ENCODE measurements around the gene ZNF648.

Gene ZNF648

GRCh38 chr1:182069028-182069466 lies 7.5 kb upstream of the ZNF648 start:
- no peaks in the 10 kb centered on the region for H3K27me3 ChIP-seq (ENCODE audit: insufficient read depth, low read length, poor library complexity)
- H3K79me1 ChIP-seq (ENCODE audit: low read length), result no peaks in the 10 kb centered on the region

DNA sequence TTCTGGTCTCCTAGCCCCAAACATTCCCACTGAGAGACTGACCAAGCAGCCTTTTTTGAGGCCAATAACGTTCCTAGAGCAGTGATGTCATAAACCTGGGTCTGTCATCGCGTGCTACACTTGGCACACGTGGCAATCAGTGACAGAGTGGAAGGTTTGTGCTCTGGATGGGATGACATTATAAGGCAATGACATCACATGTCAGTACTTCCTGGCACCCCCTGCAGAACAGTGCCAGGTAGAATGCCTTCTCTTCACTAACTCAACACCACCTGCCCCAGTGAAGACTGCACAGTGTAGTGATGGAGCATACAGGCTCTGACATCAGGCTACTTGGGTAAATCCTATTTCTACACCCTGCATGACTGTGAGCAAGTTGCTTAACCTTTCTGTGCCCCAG lies 5.4 kb upstream of the ZNF648 start:
- no peak overlapping the region for H3K4me2 ChIP-seq (ENCODE audit: low read length)
- DNase-seq, result no peak
- H3K36me3 ChIP-seq (ENCODE audit: control insufficient read depth, insufficient read depth, low read length), result no peaks in the 10 kb centered on the region
- H2BK5ac ChIP-seq (ENCODE audit: low read length), result no peak overlapping the region
- H3K23ac ChIP-seq (ENCODE audit: low read length), result no peak overlapping the region
- H2AK5ac ChIP-seq (ENCODE audit: low read length), result no peak overlapping the region
- no peak overlapping the region for H4K8ac ChIP-seq (ENCODE audit: low read depth, low read length)
- no peak overlapping the region for H2BK15ac ChIP-seq (replicated peaks; ENCODE audit: low read depth)
- H3K79me1 ChIP-seq (ENCODE audit: low read length), result no peaks in the 10 kb centered on the region
- no peak overlapping the region for H3K4ac ChIP-seq (ENCODE audit: low read depth, low read length)
- no peaks in the 10 kb centered on the region for H3K79me2 ChIP-seq (ENCODE audit: control insufficient read depth, insufficient read depth, low read length)
- H3K27me3 ChIP-seq (ENCODE audit: insufficient read depth, low read length, poor library complexity), result no peaks in the 10 kb centered on the region
- no peak overlapping the region for H3K4me3 ChIP-seq (ENCODE audit: low read length)
- H3K18ac ChIP-seq (ENCODE audit: low read length), result no peak overlapping the region
- no peak overlapping the region for H3K56ac ChIP-seq (ENCODE audit: low read length)
- no peak overlapping the region for H4K5ac ChIP-seq (ENCODE audit: low read length)
- no peak overlapping the region for H2BK120ac ChIP-seq (ENCODE audit: low read depth, low read length)
- no CpG with 5 or more reads among the region's 4 CpGs for WGBS (ENCODE audit: extremely low coverage, insufficient coverage, low lambda C conversion rate)
- no peak overlapping the region for H3K27ac ChIP-seq (ENCODE audit: low read depth, low read length)
- no peak overlapping the region for H3K9ac ChIP-seq (ENCODE audit: low read length)
- no peaks in the 10 kb centered on the region for H3K4me1 ChIP-seq (ENCODE audit: control insufficient read depth, low read depth, low read length)

More at GRCh38 chr1:182069028-182069466, 7.5 kb upstream of the ZNF648 start:
- Histone ChIP-seq H2BK15ac (replicated peaks; ENCODE audit: low read depth) (no peak overlapping the region), H4K8ac (ENCODE audit: low read depth, low read length) (no peak overlapping the region), H2BK5ac (ENCODE audit: low read length) (no peak overlapping the region), H3K4ac (ENCODE audit: low read depth, low read length) (no peak overlapping the region), H3K79me2 (ENCODE audit: control insufficient read depth, insufficient read depth, low read length) (no peaks in the 10 kb centered on the region), H3K36me3 (ENCODE audit: control insufficient read depth, insufficient read depth, low read length) (no peaks in the 10 kb centered on the region), H2AK5ac (ENCODE audit: low read length) (no peak overlapping the region), H3K18ac (ENCODE audit: low read length) (no peak overlapping the region), H3K27ac (ENCODE audit: low read depth, low read length) (no peak overlapping the region), H3K4me3 (ENCODE audit: low read length) (no peak overlapping the region), H2BK120ac (ENCODE audit: low read depth, low read length) (no peak overlapping the region), H4K5ac (ENCODE audit: low read length) (no peak overlapping the region), H3K23ac (ENCODE audit: low read length) (no peak overlapping the region), H3K9ac (ENCODE audit: low read length) (no peak overlapping the region), H3K56ac (ENCODE audit: low read length) (no peak overlapping the region), H3K4me1 (ENCODE audit: control insufficient read depth, low read depth, low read length) (no peaks in the 10 kb centered on the region), H3K4me2 (ENCODE audit: low read length) (no peak overlapping the region)
- peak; percentile 88 for DNase-seq
- WGBS (ENCODE audit: extremely low coverage, insufficient coverage, low lambda C conversion rate), result no CpG with 5 or more reads among the region's 12 CpGs

GRCh38 chr1:182065126-182065845 lies 3.8 kb upstream of the ZNF648 start:
- no peaks in the 10 kb centered on the region for H3K79me2 ChIP-seq (ENCODE audit: control insufficient read depth, insufficient read depth, low read length)
- no peaks in the 10 kb centered on the region for H3K36me3 ChIP-seq (ENCODE audit: control insufficient read depth, insufficient read depth, low read length)
- H3K4me2 ChIP-seq (ENCODE audit: low read length), result no peak overlapping the region
- no peak overlapping the region for H2BK15ac ChIP-seq (replicated peaks; ENCODE audit: low read depth)
- H3K4ac ChIP-seq (ENCODE audit: low read depth, low read length), result no peak overlapping the region
- H3K4me1 ChIP-seq (ENCODE audit: control insufficient read depth, low read depth, low read length), result no peaks in the 10 kb centered on the region
- WGBS (ENCODE audit: extremely low coverage, insufficient coverage, low lambda C conversion rate), result no CpG with 5 or more reads among the region's 5 CpGs
- no peak for DNase-seq
- H3K23ac ChIP-seq (ENCODE audit: low read length), result no peak overlapping the region
- no peak overlapping the region for H3K9ac ChIP-seq (ENCODE audit: low read length)
- no peak overlapping the region for H3K56ac ChIP-seq (ENCODE audit: low read length)
- no peak overlapping the region for H4K8ac ChIP-seq (ENCODE audit: low read depth, low read length)
- no peak overlapping the region for H2BK5ac ChIP-seq (ENCODE audit: low read length)
- H4K5ac ChIP-seq (ENCODE audit: low read length), result no peak overlapping the region
- no peaks in the 10 kb centered on the region for H3K79me1 ChIP-seq (ENCODE audit: low read length)
- H3K18ac ChIP-seq (ENCODE audit: low read length), result no peak overlapping the region
- H2AK5ac ChIP-seq (ENCODE audit: low read length), result no peak overlapping the region
- H2BK120ac ChIP-seq (ENCODE audit: low read depth, low read length), result no peak overlapping the region
- no peaks in the 10 kb centered on the region for H3K27me3 ChIP-seq (ENCODE audit: insufficient read depth, low read length, poor library complexity)
- H3K4me3 ChIP-seq (ENCODE audit: low read length), result no peak overlapping the region
- H3K27ac ChIP-seq (ENCODE audit: low read depth, low read length), result no peak overlapping the region

DNA sequence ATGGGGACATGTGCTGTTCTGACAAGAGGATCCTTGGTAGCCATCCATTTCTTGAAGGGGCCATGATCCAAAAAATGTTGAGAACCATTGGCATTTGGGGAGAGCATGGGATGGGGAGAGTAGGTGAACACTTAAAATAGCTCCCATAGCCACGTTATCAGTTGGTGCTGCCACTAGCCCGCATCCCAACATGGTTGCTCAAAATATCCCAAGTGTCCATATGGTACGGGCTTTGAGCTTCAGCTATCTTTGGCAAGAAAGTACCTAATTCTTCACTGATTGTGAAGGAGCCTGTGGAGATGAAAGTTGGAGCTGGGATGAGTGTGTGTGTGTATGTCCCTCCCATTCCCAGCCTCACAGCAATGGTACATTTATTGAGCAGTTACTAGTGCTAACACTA lies 3.1 kb upstream of the ZNF648 start:
- no peak overlapping the region for H3K56ac ChIP-seq (ENCODE audit: low read length)
- H3K27me3 ChIP-seq (ENCODE audit: insufficient read depth, low read length, poor library complexity), result no peaks in the 10 kb centered on the region
- H3K9ac ChIP-seq (ENCODE audit: low read length), result no peak overlapping the region
- no peak overlapping the region for H3K4me2 ChIP-seq (ENCODE audit: low read length)
- H3K27ac ChIP-seq (ENCODE audit: low read depth, low read length), result no peak overlapping the region
- no peaks in the 10 kb centered on the region for H3K36me3 ChIP-seq (ENCODE audit: control insufficient read depth, insufficient read depth, low read length)
- H2BK5ac ChIP-seq (ENCODE audit: low read length), result no peak overlapping the region
- H2BK15ac ChIP-seq (replicated peaks; ENCODE audit: low read depth), result no peak overlapping the region
- no peak for DNase-seq
- no peaks in the 10 kb centered on the region for H3K4me1 ChIP-seq (ENCODE audit: control insufficient read depth, low read depth, low read length)
- WGBS (ENCODE audit: extremely low coverage, insufficient coverage, low lambda C conversion rate), result no CpG with 5 or more reads among the region's 3 CpGs
- H2AK5ac ChIP-seq (ENCODE audit: low read length), result no peak overlapping the region
- H3K23ac ChIP-seq (ENCODE audit: low read length), result no peak overlapping the region
- no peak overlapping the region for H4K5ac ChIP-seq (ENCODE audit: low read length)
- no peaks in the 10 kb centered on the region for H3K79me2 ChIP-seq (ENCODE audit: control insufficient read depth, insufficient read depth, low read length)
- no peak overlapping the region for H2BK120ac ChIP-seq (ENCODE audit: low read depth, low read length)
- no peak overlapping the region for H3K4ac ChIP-seq (ENCODE audit: low read depth, low read length)
- no peak overlapping the region for H3K4me3 ChIP-seq (ENCODE audit: low read length)
- no peak overlapping the region for H4K8ac ChIP-seq (ENCODE audit: low read depth, low read length)
- no peaks in the 10 kb centered on the region for H3K79me1 ChIP-seq (ENCODE audit: low read length)
- no peak overlapping the region for H3K18ac ChIP-seq (ENCODE audit: low read length)

DNA sequence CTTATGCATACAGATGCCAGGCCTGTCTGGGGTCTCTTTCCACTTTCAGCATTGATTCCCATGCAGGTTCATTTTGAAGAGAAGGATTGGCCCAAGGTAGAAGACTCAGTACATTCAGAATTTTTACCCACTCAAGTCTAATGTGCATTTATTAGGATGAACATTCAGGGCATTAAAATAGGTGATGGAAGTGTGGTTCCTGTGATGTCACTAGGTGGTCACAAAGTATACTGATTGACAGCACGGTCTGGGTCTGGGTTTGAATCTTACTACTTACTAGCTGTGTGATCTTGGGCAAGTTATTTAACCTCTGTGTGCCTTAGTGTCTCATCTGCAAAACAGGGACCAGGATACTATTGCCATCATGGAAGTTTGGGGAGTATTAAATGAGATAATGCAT lies 711 bp upstream of the ZNF648 start:
- WGBS (ENCODE audit: extremely low coverage, insufficient coverage, low lambda C conversion rate), result no CpG with 5 or more reads among the region's 1 CpG
- H2AK5ac ChIP-seq (ENCODE audit: low read length), result no peak overlapping the region

DNA sequence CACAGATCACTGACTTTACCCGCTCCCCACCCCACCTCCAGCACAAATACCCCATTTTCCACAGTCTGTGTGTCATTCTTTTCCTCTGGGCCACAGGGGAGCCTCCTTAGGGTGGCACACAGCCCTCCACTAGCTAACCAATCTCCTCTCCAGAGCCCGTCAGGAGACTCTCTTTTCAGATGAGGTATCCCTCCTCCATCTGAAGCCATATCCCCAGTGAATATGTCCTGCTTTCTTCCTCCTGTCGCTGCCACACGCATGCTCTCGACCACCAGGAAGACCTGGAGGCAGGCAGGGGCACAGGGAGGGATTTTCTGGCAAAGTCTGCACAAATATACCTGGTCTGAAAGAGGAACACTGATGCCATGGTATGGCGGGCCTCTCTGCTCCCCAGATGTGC lies 635 bp downstream of the ZNF648 start:
- H3K79me2 ChIP-seq (ENCODE audit: control insufficient read depth, insufficient read depth, low read length), result no peaks in the 10 kb centered on the region
- WGBS (ENCODE audit: extremely low coverage, insufficient coverage, low lambda C conversion rate), result no CpG with 5 or more reads among the region's 6 CpGs

More for the DNA sequence above, 711 bp upstream of the ZNF648 start:
- Histone ChIP-seq H3K4me1 (ENCODE audit: control insufficient read depth, low read depth, low read length) (no peaks in the 10 kb centered on the region), H3K79me2 (ENCODE audit: control insufficient read depth, insufficient read depth, low read length) (no peaks in the 10 kb centered on the region), H3K4ac (ENCODE audit: low read depth, low read length) (no peak overlapping the region), H3K4me3 (ENCODE audit: low read length) (no peak overlapping the region), H3K56ac (ENCODE audit: low read length) (no peak overlapping the region), H2BK120ac (ENCODE audit: low read depth, low read length) (no peak overlapping the region), H3K27me3 (ENCODE audit: insufficient read depth, low read length, poor library complexity) (no peaks in the 10 kb centered on the region), H3K18ac (ENCODE audit: low read length) (no peak overlapping the region), H3K23ac (ENCODE audit: low read length) (no peak overlapping the region), H3K9ac (ENCODE audit: low read length) (no peak overlapping the region), H3K36me3 (ENCODE audit: control insufficient read depth, insufficient read depth, low read length) (no peaks in the 10 kb centered on the region), H3K27ac (ENCODE audit: low read depth, low read length) (no peak overlapping the region), H2BK15ac (replicated peaks; ENCODE audit: low read depth) (no peak overlapping the region), H3K79me1 (ENCODE audit: low read length) (no peaks in the 10 kb centered on the region), H4K5ac (ENCODE audit: low read length) (no peak overlapping the region), H4K8ac (ENCODE audit: low read depth, low read length) (no peak overlapping the region), H3K4me2 (ENCODE audit: low read length) (no peak overlapping the region), H2BK5ac (ENCODE audit: low read length) (no peak overlapping the region)
- DNase-seq, result no peak

More for the DNA sequence above, 635 bp downstream of the ZNF648 start:
- Histone ChIP-seq H3K9ac (ENCODE audit: low read length) (no peak overlapping the region), H2BK120ac (ENCODE audit: low read depth, low read length) (no peak overlapping the region), H3K18ac (ENCODE audit: low read length) (no peak overlapping the region), H3K27ac (ENCODE audit: low read depth, low read length) (no peak overlapping the region), H2BK5ac (ENCODE audit: low read length) (no peak overlapping the region), H3K4me3 (ENCODE audit: low read length) (no peak overlapping the region), H2BK15ac (replicated peaks; ENCODE audit: low read depth) (no peak overlapping the region), H3K79me1 (ENCODE audit: low read length) (no peaks in the 10 kb centered on the region), H3K23ac (ENCODE audit: low read length) (no peak overlapping the region), H2AK5ac (ENCODE audit: low read length) (no peak overlapping the region), H3K27me3 (ENCODE audit: insufficient read depth, low read length, poor library complexity) (no peaks in the 10 kb centered on the region), H3K4me2 (ENCODE audit: low read length) (no peak overlapping the region), H4K5ac (ENCODE audit: low read length) (no peak overlapping the region), H3K56ac (ENCODE audit: low read length) (no peak overlapping the region), H3K4ac (ENCODE audit: low read depth, low read length) (no peak overlapping the region), H3K36me3 (ENCODE audit: control insufficient read depth, insufficient read depth, low read length) (no peaks in the 10 kb centered on the region), H4K8ac (ENCODE audit: low read depth, low read length) (no peak overlapping the region), H3K4me1 (ENCODE audit: control insufficient read depth, low read depth, low read length) (no peaks in the 10 kb centered on the region)
- DNase-seq, result no peak

All from mesendoderm (in vitro differentiated cells).